RWPE1 (cell line): ENCODE data around the gene SLC4A8.
A peak's percentile ranks its signal among the peaks of the same experiment; 100 is the strongest.

ENCODE experiments used
- CTCF ChIA-PET: fragments of 350-600 bp; sonication (Branson Sonifier 250); formaldehyde crosslinking; extraction: SDS; loops from one replicate; lab custom pipeline; 2021; lab: Yijun Ruan, JAX
- POLR2A ChIA-PET: fragments of 400-600 bp; formaldehyde crosslinking; extraction: SDS; loops from one replicate; lab custom pipeline; 2020; ENCODE audit warnings: antibody characterized with exemption; ENCODE audit not compliant: low non-redundant PET; lab: Yijun Ruan, JAX
- DNase-seq: peaks from one replicate; pipeline ENCODE4 v3.0.0; 2012; ENCODE audit warnings: low spot score
- H3K27ac ChIP-seq: fragments of 450-650 bp; 2 replicates; pipeline ENCODE4 v1.5.1; 2017
- TF ChIP-seq, protein P1 (sequence below): fragments of 450-650 bp; conservative IDR thresholded peaks from 2 replicates; pipeline ENCODE4 v1.5.1; 2017; ENCODE audit warnings: low read depth, mild to moderate bottlenecking

Gene SLC4A8

GRCh38 chr12:51529651-51529970 lies 105.0 kb downstream of the SLC4A8 start:
- DNase-seq, result no peak
- TF ChIP-seq, protein P1, sequence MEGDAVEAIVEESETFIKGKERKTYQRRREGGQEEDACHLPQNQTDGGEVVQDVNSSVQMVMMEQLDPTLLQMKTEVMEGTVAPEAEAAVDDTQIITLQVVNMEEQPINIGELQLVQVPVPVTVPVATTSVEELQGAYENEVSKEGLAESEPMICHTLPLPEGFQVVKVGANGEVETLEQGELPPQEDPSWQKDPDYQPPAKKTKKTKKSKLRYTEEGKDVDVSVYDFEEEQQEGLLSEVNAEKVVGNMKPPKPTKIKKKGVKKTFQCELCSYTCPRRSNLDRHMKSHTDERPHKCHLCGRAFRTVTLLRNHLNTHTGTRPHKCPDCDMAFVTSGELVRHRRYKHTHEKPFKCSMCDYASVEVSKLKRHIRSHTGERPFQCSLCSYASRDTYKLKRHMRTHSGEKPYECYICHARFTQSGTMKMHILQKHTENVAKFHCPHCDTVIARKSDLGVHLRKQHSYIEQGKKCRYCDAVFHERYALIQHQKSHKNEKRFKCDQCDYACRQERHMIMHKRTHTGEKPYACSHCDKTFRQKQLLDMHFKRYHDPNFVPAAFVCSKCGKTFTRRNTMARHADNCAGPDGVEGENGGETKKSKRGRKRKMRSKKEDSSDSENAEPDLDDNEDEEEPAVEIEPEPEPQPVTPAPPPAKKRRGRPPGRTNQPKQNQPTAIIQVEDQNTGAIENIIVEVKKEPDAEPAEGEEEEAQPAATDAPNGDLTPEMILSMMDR, result no peak
- ChIA-PET CTCF (interaction anchor here (0.6 kb wide), 1 partner anchor 111 kb away, joined by 4 read pairs; no protein-coding TSS in a partner anchor), POLR2A (no interaction called here)
- H3K27ac ChIP-seq, result no peak overlapping the region

GRCh38 chr12:51530208-51530607 lies 105.6 kb downstream of the SLC4A8 start:
- DNase-seq, result no peak
- CTCF ChIA-PET, result interaction anchor here (0.6 kb wide), 1 partner anchor 255 kb away, joined by 4 read pairs; no protein-coding TSS in a partner anchor
- TF ChIP-seq, protein P1, result no peak
- POLR2A ChIA-PET, result no interaction called here
- no peak overlapping the region for H3K27ac ChIP-seq

- no peak overlapping the region for H3K27ac ChIP-seq
- ChIA-PET CTCF (interaction anchor here (0.7 to 3.2 kb wide), 8 partner anchors 9 to 292 kb away, joined by 3 to 15 read pairs (median 6); partner anchors contain the start of gene SLC4A8), POLR2A (no interaction called here)
- no peak for DNase-seq
- TF ChIP-seq, protein P1, result no peak
Observed at GRCh38 chr12:51531284-51531977, 106.8 kb downstream of the SLC4A8 start.

DNA sequence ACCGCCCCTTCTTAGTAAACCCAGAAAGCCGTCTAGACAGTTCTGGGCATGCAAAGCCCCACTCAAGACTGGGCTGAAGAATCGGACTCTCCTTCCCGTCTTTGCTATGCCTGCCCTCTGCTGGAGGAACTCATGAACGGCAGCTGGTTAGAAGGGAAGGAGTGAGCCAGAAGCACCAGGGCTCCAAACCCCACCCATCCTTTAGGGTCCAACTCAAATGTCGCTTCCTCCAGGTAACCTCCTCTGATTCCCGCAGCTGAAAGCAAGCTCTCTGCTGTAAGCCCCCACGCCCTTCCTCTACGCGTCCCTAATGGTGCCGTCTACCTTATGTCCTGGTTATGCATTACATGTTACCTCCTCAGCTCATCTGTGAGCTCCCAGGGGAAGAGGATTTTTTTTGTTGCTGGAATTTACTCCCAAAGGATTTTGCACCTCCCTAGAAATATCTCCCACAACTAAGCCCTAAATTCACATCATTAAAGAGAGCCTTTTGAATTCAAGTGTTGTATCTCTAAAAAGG lies 107.4 kb downstream of the SLC4A8 start:
- POLR2A ChIA-PET, result no interaction called here
- TF ChIP-seq, protein P1, result peak; percentile 87
- CTCF ChIA-PET, result interaction anchor here (0.6 to 3.2 kb wide), 16 partner anchors 10 to 292 kb away, joined by 3 to 15 read pairs (median 4); partner anchors contain the start of gene SLC4A8
- peak; percentile 79 for DNase-seq
- no peak overlapping the region for H3K27ac ChIP-seq

GRCh38 chr12:51533799-51534198 lies 109.2 kb downstream of the SLC4A8 start:
- ChIA-PET CTCF (interaction anchor here (0.7 to 3.2 kb wide), 2 partner anchors 142 to 280 kb away, joined by 5 to 13 read pairs; a partner anchor contains a TSS), POLR2A (no interaction called here)
- H3K27ac ChIP-seq, result no peak overlapping the region
- TF ChIP-seq, protein P1, result no peak
- no peak for DNase-seq

DNA sequence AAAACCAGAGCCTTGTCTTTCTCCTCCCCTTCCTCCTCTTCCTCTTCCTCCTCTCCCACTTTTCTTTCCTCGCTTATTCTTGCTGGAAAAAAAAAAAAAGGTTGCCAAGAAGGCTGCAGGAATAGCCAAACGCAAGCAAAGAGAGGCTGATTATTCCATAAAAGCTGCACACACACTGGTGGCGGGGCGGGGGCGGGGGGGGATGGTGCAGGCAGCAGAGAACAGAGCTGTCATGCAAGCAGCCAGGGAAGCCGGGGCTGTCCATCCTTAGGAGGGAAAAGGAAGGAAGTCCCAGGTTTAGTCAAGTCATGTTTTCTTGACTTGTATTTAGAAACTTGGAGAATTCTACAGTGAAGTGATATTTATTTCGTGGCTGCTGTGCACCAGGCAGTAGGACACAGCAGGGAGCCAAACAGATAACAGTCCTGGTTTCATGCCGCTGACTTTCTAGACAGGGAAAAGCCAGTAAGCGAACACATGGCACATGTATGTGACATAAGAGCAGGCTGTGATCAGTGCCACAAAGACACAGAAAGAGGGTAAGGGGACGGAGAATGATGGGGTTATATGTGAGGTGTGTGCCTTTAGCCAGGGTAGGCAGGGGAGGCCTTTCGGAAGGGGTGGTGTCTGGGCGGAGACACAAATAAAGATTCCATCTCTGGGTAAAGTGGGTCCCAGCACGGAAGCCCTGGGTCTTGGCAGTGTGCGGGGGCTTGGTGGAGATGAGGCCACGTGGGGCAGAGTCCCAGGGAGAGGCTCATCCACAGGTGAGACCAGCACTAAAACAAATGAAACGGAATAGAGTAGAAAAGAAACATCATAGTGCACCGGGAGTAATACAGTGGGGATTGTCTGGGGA lies 109.8 kb downstream of the SLC4A8 start:
- no peak overlapping the region for H3K27ac ChIP-seq
- CTCF ChIA-PET, result interaction anchor here (0.7 to 3.2 kb wide), 4 partner anchors 141 to 280 kb away, joined by 3 to 13 read pairs (median 4); a partner anchor contains a TSS
- no peak for DNase-seq
- POLR2A ChIA-PET, result no interaction called here
- TF ChIP-seq, protein P1, result no peak
